ENCODE results near the gene DNMT3A.

Gene DNMT3A

GRCh38 chr2:25257931-25258846 lies 83.5 kb downstream of the DNMT3A start:
- DNase-seq (ENCODE audit: low read depth in 2 of 2): no peak

DNA sequence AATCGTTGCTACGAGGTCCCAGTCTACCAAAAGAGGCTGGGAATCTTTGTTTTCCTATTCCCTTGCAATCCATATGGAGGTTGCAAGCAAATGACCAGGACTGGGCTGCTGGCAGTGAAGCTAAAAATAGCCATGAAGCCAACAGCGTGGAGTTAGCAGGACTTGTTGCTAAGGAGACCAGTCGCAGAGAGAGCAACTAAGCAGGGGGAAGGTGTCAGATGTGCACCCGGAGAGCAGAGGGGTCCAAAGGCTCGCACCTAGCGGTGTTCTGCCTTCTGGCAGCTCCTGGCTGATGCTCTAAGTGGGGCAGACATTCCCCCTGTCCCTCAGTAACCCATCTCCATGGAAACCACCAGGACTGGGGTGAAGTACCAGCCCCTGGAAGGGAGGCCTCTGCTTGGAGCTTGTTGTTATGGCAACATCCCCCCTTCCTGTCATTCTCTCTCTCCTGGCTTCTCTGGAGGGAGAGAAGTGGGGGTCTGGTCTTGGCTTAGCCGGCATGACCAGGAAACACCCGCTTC lies 84.6 kb downstream of the DNMT3A start:
- no peak for DNase-seq (ENCODE audit: low read depth in 2 of 2)

- no peak for DNase-seq (ENCODE audit: low read depth in 2 of 2)
These were observed 85.2 kb downstream of the DNMT3A start for GRCh38 chr2:25256488-25256875.

- DNase-seq (ENCODE audit: low read depth in 2 of 2): no peak
These were observed 85.8 kb downstream of the DNMT3A start for GRCh38 chr2:25255745-25256487.

GRCh38 chr2:25254961-25255360 lies 86.8 kb downstream of the DNMT3A start:
- DNase-seq (ENCODE audit: low read depth in 2 of 2): no peak

GRCh38 chr2:25253153-25253626 lies 88.5 kb downstream of the DNMT3A start:
- no peak for DNase-seq (ENCODE audit: low read depth in 2 of 2)

DNA sequence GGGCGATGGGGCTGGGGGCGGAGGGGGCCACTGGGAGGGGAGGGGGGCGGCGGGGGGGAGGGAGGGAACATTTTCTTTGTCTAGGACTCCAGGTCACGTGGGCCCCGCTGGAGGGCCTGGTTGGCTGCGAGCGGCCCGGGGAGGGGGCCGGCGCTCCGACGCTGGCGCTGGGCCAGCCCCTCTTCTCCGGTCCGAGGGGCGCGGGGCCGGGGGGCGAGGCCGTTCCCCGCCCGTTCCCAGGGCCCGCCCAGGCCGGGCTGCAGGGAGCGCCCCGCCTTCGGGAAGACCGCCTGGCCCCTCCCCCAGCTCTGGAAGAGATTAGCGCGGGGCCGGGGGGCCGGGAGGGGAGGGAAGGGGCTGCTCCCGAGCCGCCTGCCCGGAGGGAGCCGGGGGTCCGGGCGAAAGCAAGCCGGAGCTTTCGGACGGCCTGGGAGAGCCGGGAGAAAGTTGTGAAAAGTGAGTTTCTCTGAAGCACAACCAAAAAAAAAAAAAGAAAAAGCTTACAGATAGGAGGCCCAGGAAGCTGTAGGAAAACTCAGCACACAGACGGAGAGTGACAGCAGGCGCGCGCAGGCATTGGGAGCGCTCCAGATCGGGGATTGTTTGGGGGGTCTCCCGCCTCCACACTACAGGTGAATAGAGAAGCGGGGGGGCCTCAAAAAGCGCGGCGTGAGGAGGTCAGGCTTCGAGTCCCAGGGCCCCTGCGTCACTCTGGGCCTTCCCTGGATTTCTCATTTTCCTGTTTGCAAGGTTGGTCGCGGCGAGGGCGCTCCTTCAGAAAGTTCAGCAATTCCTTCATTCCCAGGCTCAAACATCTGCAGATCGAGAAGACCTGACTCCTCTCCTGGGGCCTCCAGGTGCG lies 89.2 kb downstream of the DNMT3A start:
- peak; percentile 35 to 47 for DNase-seq (ENCODE audit: low read depth in 2 of 2)

DNA sequence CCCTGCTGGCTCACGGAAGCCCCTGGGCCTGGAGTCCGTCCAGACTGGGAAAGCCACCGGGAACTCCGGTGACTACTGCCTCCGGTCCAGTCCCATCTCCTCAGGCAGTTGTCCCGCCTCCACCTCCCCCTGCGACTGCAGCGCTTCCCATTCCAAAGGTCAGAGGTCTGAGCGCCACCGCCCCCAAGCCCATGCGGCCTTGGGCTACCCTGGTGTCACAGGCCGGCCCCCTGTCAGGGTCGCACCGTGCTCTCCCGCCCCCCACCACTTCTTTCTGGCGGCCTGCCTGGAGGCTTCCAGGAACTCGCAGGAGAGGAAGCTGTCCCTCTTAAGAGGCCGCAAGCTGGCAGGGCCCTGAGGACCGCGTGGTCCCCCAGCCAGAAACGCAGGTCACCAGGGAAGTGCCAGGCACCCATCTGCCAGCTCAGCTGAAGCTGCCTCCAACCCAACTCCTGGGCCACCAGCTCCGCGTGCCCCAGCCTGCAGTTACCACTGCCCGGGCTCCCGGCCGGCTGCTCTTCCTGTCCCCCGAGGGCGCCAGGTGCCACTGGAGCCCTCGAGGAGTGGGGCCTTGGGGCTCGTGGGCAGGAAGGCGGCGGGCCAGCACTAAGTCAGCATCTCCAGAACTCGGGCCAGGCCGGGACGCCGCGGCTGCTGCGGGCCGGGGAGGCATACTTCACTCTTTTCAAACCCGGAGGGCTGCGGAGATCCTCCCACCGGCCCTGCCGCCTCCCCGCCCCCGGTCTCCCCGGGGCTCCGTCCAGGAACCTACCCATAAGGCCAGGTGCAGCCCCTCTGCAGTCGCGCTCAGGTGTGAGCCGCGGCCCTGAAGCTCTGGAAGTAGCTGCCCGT lies 90.1 kb downstream of the DNMT3A start:
- no peak for DNase-seq (ENCODE audit: low read depth in 2 of 2)

GRCh38 chr2:25251071-25251421 lies 90.7 kb downstream of the DNMT3A start:
- DNase-seq (ENCODE audit: low read depth in 2 of 2): no peak

DNA sequence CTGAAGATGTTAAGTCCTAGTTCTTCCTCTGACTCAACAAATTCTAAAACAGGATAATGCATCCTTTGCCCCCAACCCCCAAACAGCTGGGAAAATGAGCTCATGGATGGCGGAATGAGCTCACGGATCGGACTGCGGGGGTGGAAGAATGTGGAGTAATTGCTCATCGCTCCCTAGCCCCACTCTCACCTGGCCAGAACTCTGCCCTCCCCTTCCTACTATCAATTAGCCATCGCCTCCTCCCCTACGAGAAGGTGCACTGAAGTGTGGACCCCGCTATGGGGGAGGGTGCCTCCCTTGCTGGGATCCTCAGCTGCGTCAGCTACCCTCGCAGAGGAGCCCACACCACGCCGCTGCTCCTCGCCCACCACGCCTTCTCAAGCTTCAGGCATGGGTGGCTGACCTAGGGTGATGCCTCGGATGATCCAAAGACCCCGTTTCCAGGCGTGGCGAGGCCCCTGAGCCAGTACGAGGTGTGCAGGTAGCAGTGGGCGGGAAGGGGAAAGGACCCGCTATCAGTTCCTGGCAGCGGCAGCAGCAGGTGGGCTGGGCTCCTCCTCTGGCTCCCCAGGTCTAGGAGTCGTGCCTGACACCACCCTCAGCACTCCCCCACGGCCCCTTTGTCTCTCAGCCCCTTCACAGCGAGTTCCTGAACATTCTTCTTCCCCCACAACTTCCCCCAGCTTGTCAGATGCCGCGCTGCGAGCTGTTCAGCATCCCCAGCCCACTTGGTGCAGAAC lies 91.2 kb downstream of the DNMT3A start:
- DNase-seq (ENCODE audit: low read depth in 2 of 2): peak; percentile 56 to 61

DNA sequence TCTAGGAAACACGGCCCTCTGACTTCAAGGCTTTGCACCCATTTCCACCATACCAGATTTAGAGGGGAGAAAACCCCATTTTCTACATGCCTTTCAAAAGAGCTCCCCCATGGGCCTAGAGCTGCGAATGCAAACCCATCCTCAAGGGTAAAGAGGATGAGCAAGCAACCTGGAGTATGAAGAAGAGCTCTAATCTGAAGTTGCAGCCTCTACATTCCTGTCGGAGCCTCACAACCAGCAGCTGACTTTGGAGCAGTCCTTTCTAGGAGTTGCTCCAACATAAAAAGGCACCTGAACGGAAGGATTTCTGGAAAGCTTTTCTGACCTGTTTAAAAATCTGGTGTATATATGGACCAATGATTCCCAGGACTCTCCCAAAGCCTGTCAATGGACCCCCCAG lies 91.9 kb downstream of the DNMT3A start:
- DNase-seq (ENCODE audit: low read depth in 2 of 2): no peak

DNA sequence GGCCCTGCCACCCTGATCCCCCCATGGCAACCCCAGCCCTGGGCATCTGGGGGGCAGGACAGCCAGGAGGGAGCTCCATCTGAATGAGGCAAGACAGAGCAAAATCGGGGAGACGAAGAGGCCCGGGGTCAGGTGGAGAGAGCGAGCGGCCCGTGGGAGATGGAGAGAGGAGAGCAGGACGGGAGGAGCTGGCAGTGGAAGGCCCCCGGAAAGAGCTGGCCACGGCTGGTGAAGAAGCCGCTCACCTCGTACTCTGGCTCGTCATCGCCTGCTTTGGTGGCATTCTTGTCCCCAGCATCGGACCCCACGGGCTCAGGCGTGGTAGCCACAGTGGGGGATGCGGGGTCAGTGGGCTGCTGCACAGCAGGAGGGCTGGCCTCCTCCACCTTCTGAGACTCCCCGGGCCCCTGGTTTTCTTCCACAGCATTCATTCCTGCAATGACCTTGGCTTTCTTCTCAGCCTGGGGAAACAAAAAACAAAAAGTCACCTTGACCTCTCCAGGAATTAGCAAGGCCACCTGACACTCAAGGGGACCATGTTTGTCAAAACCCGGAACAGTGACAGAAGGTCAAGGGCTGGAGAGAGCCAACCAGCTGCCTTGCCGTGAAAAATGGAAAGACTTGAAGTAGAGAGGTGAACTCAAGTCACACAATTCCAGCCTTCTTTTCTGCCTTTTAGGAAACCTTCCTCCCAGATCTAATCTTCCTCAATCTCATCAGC lies 93.8 kb downstream of the DNMT3A start:
- no peak for DNase-seq (ENCODE audit: low read depth in 2 of 2)

- DNase-seq (ENCODE audit: low read depth in 2 of 2): no peak
These were observed 95.0 kb downstream of the DNMT3A start for GRCh38 chr2:25246558-25247290.

GRCh38 chr2:25246001-25246400 lies 95.7 kb downstream of the DNMT3A start:
- DNase-seq (ENCODE audit: low read depth in 2 of 2): no peak

DNA sequence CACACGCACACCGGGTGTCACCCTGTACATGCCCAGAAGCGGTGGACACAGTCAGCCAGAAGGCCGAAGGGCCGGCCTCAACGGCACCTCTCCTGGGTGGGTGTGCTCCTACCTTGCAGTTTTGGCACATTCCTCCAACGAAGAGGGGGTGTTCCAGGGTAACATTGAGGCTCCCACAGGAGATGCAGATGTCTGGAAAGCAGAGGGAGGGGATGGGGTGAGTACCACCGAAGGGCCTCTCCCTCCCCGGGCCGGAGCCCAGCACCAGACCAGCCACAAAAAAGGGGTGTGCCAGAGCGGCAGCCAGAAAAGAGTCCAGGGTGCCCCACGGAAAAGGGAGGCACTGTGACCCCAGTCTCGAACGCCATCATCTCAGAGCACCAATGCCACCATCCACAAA lies 96.6 kb downstream of the DNMT3A start:
- no peak for DNase-seq (ENCODE audit: low read depth in 2 of 2)

- no peak for DNase-seq (ENCODE audit: low read depth in 2 of 2)
These were observed 97.7 kb downstream of the DNMT3A start for GRCh38 chr2:25243995-25244394.

DNA sequence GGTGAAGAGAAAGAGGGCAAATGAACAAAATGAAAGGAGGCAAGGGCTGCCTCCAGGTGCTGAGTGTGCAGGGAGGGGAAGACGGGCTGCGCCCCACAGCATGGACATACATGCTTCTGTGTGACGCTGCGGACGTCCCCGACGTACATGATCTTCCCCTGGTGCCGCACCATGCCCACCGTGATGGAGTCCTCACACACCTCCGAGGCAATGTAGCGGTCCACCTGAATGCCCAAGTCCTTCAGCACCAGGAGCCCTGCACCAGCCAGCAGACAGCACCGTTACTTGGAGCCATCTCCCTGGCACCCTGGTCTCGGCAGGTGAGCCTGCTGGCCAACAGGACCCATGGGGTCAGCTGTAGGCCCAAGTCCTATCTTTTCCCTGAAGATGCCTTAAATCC lies 100.3 kb downstream of the DNMT3A start:
- no peak for DNase-seq (ENCODE audit: low read depth in 2 of 2)

DNA sequence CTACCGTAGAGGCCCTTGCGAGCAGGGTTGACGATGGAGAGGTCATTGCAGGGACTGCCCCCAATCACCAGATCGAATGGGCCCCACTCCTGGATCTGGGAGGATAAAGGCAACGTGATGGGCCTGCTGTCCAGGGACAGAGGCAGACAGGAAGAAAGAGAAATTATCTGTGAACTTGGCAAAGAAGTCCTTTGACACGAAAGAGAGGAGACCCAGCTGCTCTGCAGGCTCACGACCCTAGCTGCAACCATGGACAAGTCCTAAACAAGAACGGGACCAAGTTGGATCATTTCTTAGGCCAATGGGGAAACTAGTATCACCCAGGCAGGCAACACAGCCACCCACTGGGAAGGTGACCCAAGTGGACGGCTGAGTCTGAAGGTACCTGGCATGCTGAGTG lies 101.1 kb downstream of the DNMT3A start:
- DNase-seq (ENCODE audit: low read depth in 2 of 2): no peak

DNA sequence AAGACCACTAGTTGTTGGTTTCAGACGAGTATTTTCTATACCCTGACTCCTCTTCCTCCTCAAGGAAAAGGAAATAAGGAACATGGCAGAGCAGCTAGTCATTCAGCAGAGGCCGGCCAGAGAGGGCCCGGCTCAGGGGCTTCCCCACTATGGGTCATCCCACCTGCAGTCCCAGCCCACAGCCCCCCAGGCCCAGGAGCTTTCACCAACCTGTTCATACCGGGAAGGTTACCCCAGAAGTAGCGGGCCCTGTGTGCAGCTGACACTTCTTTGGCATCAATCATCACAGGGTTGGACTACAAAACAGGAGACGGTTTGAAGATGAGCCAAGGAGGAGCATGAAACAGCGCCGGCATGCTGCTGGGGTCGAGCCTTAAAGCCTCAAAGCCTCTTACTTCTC lies 102.8 kb downstream of the DNMT3A start:
- DNase-seq (ENCODE audit: low read depth in 2 of 2): no peak

All from fibroblast of skin of left biceps (primary cell).